ENCODE measurements around the gene MYH3.
A peak's percentile ranks its signal among the peaks of the same experiment; 100 is the strongest.

MYH3 gene

GRCh38 chr17:10687499-10687898, 30.4 kb upstream of the MYH3 start:
- H3K4me3 ChIP-seq (ENCODE audit: low read depth, low read length), result no peak overlapping the region
- no peak for TF ChIP-seq CTCF (IDR thresholded peaks at IDR 0.05; ENCODE audit: borderline replicate concordance, insufficient read depth, low read depth, low read length)

GRCh38 chr17:10683853-10684252, 26.7 kb upstream of the MYH3 start:
- TF ChIP-seq CTCF (IDR thresholded peaks at IDR 0.05; ENCODE audit: borderline replicate concordance, insufficient read depth, low read depth, low read length), result peak; percentile 36; the same call in 1 of the 2 replicates
- H3K4me3 ChIP-seq (ENCODE audit: low read depth, low read length), result no peak overlapping the region

GRCh38 chr17:10681866-10682446, 24.8 kb upstream of the MYH3 start:
- TF ChIP-seq CTCF (IDR thresholded peaks at IDR 0.05; ENCODE audit: borderline replicate concordance, insufficient read depth, low read depth, low read length), result no peak
- no peak overlapping the region for H3K4me3 ChIP-seq (ENCODE audit: low read depth, low read length)

- no peak overlapping the region for H3K4me3 ChIP-seq (ENCODE audit: low read depth, low read length)
- TF ChIP-seq CTCF (IDR thresholded peaks at IDR 0.05; ENCODE audit: borderline replicate concordance, insufficient read depth, low read depth, low read length), result no peak
Measured at GRCh38 chr17:10674704-10675103, 17.6 kb upstream of the MYH3 start.

- no peak overlapping the region for H3K4me3 ChIP-seq (ENCODE audit: low read depth, low read length)
- no peak for TF ChIP-seq CTCF (IDR thresholded peaks at IDR 0.05; ENCODE audit: borderline replicate concordance, insufficient read depth, low read depth, low read length)
Measured at GRCh38 chr17:10673312-10673711, 16.2 kb upstream of the MYH3 start.

GRCh38 chr17:10668775-10669174, 11.7 kb upstream of the MYH3 start:
- H3K4me3 ChIP-seq (ENCODE audit: low read depth, low read length), result no peak overlapping the region
- TF ChIP-seq CTCF (IDR thresholded peaks at IDR 0.05; ENCODE audit: borderline replicate concordance, insufficient read depth, low read depth, low read length), result no peak

GRCh38 chr17:10666906-10667305, 9.8 kb upstream of the MYH3 start:
- TF ChIP-seq CTCF (IDR thresholded peaks at IDR 0.05; ENCODE audit: borderline replicate concordance, insufficient read depth, low read depth, low read length), result no peak
- no peak overlapping the region for H3K4me3 ChIP-seq (ENCODE audit: low read depth, low read length)
